GM18909 (cell line): Measurements from ENCODE around the gene CFAP251.

Experiments
- ATAC-seq: cut with Tn5 transposase; IDR thresholded peaks from one replicate; pipeline ENCODE4 v1.9.1; 2021; ENCODE audit warnings: mild to moderate bottlenecking; ENCODE audit not compliant: unreplicated experiment, poor library complexity

The CFAP251 gene

DNA sequence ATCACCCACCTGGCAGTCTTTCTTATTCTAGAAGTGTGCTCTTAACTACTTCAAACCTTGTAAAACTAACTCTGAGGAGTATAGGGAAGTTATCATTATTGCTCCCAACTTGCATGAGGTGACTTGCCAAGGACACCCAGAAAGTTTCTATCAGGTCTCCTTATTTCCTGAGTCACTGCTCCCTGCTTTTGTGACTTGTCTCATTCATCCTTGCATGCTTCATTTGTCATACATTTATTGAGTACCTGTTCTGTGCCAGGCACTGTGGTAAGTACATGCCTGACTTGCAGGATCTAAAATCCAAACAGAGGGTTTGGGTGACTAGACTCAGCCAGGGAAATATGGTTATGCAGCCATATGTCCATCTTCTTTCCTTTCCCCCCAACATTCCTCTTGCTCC, 25.5 kb downstream of the CFAP251 start:
- ATAC-seq: no peak

DNA sequence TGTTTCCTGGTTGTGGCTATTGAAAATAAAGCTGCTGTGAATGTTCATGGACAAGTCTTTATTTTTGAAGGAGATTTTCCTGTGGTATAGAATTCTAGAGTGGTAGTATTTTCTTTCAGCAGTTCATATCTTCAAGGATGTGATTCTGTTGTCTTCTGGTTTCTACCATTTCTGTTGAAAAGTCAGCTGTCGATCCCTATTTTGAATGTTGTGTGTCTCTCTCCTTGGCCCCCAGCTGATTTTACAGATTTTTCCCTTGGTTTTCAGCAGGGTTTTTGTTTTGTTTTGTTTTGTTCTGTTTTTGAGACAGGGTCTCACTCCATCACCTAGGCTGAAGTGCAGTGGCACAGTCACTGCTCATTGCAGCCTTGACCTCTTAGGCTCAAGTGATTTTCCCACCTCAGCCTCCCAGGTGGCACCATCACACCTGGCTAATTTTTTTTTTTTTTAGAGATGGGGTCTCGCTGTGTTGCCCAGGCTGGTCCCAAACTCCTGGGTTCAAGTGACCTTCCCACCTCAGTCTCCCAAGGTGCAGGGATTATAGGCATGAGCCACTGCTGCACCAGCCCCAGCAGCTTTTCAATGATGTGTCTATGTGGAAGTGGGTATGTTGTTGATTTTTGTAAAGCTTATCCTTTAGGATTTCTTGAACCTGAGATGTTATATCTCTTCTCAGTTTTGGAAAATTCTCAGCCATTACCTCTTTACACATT, 28.1 kb downstream of the CFAP251 start:
- no peak for ATAC-seq

GRCh38 chr12:121947981-121948380, 29.6 kb downstream of the CFAP251 start:
- ATAC-seq: no peak

DNA sequence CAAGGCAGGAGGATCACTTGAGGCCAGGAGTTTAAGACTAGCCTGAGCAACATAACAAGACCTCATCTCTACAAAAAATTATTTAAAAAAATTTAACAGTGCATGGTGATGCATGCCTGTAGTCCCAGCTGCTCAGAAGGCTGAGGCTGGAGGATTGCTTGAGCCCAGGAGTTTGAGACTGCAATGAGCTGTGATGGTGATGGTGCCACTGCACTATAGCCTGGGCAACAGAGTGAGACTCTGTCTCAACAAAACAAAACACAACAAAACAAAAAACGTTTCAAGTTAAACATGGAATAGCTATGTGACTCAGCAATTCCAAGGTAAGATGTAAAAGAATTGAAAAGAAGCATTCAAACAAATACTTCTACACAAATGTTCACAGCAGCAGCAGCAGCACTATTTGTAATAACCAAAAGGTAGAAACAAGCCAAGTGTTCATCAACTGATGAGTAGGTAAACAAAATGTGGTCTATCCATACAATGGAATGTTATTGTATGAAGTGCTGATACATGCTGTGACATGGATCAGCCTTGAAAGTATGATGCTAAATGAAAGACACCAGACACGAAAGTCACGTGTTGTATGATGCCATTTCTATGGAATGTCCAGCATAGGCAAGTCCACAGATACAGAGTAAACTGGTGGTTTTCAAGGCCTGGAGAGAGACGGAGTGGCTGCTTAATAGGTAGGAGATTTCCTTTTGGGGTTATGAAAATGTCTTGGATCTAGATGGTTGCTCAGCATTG, 31.4 kb downstream of the CFAP251 start:
- no peak for ATAC-seq

- ATAC-seq: no peak
These were observed 34.8 kb downstream of the CFAP251 start for GRCh38 chr12:121953117-121953692.

GRCh38 chr12:121953695-121954094, 35.3 kb downstream of the CFAP251 start:
- ATAC-seq: no peak

- no peak for ATAC-seq
These were observed 37.2 kb downstream of the CFAP251 start for GRCh38 chr12:121955258-121956237.

DNA sequence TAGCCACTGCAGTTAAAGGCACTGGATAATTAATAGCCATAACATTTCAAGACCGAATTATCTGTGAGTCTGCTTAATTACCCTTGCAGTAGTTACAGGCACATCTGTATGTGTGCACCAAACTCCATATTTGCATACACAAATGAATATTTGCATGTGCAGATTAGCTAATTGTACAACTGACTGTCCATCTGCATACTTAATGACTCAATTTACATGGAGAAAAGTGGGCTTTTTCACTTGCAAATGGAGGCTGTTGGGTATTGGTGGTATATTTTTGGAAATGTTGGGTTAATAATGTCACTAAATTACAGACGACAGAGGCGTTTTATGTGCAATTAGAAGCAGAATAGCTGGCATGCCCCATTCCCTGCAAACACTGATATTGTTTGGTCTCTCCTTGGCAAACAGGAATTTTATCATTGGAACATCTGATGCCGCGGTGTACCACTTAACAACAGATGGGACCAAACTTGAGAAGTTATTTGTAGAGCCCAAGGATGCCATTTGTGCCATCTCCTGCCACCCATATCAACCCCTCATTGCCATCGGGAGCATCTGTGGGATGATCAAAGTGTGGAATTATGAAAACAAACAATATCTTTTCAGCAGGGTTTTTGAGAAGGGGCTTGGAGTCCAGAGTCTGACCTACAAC, 39.6 kb downstream of the CFAP251 start:
- ATAC-seq: no peak

DNA sequence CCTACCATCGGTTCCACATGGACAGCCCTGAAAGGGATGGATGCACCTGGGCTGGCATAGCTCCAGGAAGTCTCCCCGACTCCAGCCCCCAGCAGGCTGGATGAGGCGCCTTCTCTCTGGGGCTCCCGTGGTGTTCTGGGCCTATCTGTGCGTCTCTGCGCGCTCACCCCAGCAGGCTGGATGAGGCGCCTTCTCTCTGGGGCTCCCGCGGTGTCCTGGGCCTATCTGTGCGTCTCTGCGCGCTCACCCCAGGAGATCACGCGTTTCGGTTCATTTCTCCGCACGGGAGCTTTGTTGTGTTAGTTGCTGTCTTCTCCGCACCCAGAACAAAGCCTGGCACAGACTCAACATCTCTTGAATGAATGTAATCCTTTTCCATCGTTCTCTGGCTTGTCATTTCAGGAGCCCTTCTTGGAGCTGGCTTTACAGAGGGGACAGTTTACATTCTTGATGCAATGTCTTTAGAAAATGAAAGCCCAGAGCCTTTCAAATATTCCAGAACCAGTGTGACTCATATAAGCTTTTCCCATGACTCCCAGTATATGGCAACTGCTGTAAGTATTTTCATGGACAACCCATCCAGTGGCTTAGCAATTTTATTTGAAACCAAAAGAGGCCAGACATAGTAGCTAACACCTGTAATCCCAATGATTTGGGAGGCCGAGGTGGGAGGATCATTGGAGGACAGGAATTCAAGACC, 40.3 kb downstream of the CFAP251 start:
- ATAC-seq: no peak

- ATAC-seq: no peak
These were observed 42.1 kb downstream of the CFAP251 start for GRCh38 chr12:121960541-121960940.

- ATAC-seq: no peak
These were observed 42.9 kb downstream of the CFAP251 start for GRCh38 chr12:121961195-121961879.

DNA sequence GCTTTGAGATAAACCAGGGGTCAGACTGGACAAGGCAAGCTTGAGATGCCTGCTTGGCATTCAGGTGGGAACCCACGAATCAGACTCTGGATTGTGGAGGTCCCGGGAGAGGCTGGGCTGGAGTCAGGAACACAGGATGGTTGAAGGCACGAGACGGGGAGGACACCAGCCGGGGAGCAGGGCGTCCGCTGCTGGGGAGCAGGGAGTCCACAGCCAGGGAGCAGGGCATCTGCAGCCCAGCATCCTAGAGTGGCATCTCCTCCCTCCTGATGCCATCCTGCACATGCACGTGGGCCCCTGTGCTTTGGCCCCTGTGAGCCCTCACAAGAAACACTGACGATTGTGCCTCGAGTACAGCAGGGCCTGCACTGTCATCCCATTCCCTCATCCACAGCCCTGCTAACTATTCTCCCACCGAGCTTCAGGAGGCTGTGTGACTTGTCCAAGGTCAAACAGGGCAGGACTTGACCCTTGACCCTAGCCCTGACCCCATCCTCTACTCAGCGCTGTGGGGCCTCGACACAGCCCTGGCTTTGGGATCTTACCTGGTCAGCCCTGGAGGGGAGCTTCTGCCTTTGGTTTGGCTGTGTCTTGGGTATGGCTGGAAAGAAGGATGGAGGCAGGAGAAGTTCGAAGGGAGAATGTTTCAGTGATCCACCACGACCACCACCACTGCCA, 45.1 kb downstream of the CFAP251 start:
- ATAC-seq: no peak

DNA sequence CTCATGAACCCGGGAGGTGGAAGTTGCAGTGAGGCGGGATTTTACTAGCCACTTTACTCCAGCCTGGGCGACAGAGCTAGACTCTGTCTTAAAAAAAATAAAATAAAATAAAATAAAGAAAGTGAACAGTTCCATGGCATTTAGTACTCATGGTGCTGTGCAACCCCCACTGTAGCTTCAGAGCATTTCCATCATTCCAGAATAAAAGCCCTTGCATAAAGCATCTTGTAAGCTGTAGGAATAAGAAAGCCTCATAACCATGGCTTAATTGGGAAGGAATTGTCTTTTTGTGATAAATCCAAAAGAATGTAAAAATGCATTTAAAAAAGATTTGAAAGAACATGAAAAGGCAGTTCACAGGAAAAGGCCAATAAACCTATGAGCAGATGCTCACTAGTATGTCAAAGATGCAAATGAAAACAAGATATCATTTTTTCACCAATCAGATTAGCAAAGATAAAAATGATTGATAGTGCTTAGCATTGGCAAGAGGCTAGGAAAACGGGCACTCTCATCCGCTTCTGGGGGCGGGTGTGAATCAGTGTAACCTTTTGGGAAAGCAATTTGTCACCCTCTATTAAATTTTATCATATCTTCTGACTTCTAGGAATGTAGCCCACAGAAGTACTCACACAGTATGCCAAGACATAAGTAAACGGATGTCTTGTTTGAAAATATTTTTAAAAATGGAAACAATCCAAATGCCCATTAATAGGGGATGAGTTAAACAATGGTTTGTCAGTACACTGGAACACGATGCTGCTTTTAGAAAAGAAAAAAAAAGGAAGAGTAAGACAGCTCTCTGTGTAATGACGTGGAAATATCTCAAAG, 46.6 kb downstream of the CFAP251 start:
- ATAC-seq: no peak

- ATAC-seq: no peak
These were observed 48.6 kb downstream of the CFAP251 start for GRCh38 chr12:121966959-121967358.

DNA sequence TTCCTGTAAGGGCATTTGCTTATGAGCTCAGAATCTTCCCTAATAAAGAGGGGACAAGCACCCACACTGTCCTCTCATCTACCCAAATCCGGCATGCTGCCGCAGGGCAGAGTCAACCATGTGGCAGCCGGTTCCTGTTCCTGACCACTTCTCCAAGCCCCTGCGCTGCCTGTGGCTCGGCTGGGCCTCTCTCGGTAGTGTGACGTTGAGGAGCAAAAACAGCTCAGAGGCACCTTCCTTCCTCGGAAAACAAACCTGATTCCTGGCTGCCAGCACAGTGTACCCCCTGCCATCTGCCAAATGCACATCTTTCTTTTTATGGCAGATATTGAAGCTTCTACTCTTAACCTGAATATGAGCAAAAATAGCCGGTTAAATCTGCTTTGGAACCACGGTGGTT, 50.5 kb downstream of the CFAP251 start:
- no peak for ATAC-seq

- ATAC-seq: no peak
These were observed 51.3 kb downstream of the CFAP251 start for GRCh38 chr12:121969726-121970125.

- no peak for ATAC-seq
These were observed 52.3 kb downstream of the CFAP251 start for GRCh38 chr12:121970581-121971300.
